ENCODE results near the gene DDX17.
A peak's percentile ranks its signal among the peaks of the same experiment; 100 is the strongest.

DDX17 gene

DNA sequence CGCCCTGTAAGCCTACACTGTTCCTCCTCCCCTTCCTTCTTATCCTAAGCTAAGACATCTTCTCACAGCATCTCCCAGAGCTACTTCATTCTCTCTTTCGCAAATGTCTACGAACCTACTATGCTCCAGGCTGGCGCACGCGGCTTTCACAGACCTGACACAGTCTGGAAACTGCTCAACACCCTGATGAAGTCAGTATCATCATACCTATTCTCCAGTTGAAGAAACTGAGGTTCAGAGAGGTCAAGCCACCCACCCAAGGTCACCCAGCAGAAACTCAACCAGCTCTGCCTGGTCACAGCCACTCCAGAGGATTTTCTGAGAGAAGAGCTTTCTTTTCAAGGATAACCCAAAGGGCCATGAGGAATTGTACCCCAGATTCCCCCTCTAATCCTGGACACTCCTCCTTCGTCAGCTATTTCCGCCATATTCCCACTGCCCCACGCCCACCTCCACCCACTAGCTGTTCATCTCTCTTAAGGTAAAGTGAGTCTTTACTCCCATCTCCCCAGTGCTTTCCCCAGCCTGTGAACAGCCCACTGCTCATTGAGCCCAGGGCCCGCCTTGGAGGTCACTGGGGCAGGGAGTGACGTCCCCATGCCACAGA is 52.9 kb downstream of the DDX17 start:
- no peak for DNase-seq (ENCODE audit: low read depth)
- TF ChIP-seq CTCF (conservative IDR thresholded peaks at IDR 0.05; ENCODE audit: low read length) = no peak
- H3K4me3 ChIP-seq (ENCODE audit: low read length) = no peak overlapping the region

DNA sequence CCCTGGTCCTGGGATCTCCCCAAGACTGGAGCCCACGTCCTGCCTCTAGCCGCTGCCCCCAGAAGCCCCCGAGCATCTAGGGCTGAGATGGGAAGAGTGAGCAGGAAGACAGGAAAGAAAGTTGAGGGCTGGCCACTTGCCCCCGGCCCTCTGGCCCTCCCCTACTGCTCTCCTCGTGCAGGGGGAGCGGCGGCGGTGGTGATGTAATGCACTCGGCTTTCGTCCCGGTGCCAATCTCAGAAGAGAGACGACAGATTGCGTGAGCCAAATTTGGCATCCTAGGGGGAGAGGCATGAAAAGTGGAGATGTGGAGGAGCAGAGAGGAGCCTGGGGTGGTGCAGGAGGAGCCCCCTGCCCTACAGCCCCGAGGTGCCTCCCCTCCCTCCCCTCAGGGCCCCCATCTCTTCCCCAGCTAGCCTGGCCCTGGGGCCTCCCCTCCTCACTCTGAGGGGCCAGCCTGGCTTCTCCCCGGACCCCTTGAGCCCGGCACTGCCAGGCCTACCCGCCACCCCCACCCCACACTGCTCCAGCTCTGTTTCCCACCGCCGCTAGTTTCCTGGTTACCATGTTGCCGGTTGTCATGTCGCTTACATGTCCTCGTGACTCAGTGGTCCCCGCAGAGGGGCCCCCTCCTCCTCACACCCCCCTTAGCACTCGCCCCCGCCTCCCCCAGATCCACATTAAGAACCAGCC is 53.6 kb downstream of the DDX17 start:
- DNase-seq (ENCODE audit: low read depth) = peak; percentile 51
- no peak for TF ChIP-seq CTCF (conservative IDR thresholded peaks at IDR 0.05; ENCODE audit: low read length)
- H3K4me3 ChIP-seq (ENCODE audit: low read length) = no peak overlapping the region

- no peak for DNase-seq (ENCODE audit: low read depth)
- no peak for TF ChIP-seq CTCF (conservative IDR thresholded peaks at IDR 0.05; ENCODE audit: low read length)
- no peak overlapping the region for H3K4me3 ChIP-seq (ENCODE audit: low read length)
Measured at GRCh38 chr22:38451864-38452263, 54.2 kb downstream of the DDX17 start.

DNA sequence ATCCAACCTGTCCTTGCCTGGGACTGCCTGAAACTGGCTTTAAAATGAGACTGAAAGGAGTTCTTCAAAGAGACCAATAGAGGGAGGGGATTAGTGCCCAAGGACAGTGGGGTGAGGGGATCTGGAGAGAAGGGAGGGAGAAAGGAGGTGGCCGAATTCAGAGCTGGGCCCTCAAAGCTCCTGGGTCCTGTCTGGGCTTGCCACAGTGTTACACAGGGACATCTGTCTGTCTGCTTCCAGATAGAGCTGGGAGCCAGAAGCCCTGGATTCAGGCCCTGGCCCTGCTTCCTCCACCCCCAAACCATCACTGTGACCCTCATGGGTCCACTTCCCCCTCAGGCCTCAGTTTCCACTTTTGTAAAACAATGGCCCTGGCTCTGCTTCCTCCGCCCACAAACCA is 54.7 kb downstream of the DDX17 start:
- no peak for TF ChIP-seq CTCF (conservative IDR thresholded peaks at IDR 0.05; ENCODE audit: low read length)
- no peak overlapping the region for H3K4me3 ChIP-seq (ENCODE audit: low read length)
- no peak for DNase-seq (ENCODE audit: low read depth)

- TF ChIP-seq CTCF (conservative IDR thresholded peaks at IDR 0.05; ENCODE audit: low read length) = no peak
- DNase-seq (ENCODE audit: low read depth) = no peak
- no peak overlapping the region for H3K4me3 ChIP-seq (ENCODE audit: low read length)
Measured at GRCh38 chr22:38450234-38450797, 55.8 kb downstream of the DDX17 start.

- TF ChIP-seq CTCF (conservative IDR thresholded peaks at IDR 0.05; ENCODE audit: low read length) = no peak
- no peak for DNase-seq (ENCODE audit: low read depth)
- no peak overlapping the region for H3K4me3 ChIP-seq (ENCODE audit: low read length)
Measured at GRCh38 chr22:38449776-38450175, 56.3 kb downstream of the DDX17 start.

Measured in AG10803 (cell line).